ENCODE data around the gene FYN. TPM values are rescaled to one million over a fixed set of nuclear protein-coding genes. Genes with fewer than 3 reads are reported as not detected.

The FYN gene
- total RNA-seq, 1 experiment from 2014 or later: 34.3 TPM

DNA sequence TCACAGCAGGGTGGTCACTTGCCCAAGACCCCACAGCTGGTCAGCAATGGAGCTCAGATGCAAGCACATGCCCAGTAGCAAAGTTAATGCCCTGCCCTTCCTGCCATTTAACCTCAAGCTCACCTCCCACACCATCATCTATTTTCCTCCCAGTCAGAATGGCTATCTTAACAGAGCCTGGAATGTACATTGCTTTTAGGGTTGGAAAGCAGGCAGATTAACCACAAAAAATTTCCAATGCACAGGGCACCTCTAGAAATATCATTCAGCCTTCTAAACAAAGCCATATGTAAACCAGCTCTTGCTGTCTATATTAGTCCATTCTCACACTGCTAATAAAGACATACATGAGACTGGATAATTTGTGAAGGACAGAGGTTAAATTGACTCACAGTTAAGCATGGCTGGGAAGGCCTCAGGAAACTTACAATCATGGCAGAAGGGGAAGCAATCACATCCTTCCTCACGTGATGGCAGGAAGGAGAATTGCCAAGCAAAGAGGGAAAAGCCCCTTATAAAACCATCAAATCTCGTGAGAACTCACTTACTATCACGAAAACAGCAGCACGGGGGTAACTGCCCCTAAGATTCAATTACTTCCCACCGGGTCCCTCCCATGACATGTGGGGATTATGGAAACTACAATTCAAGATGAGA, 106.9 kb downstream of the FYN start:
- H3K9me3 ChIP-seq (ENCODE audit: low read depth, low read length, poor library complexity, severe bottlenecking): no peaks in the 10 kb centered on the region
- H3K4me3 ChIP-seq (ENCODE audit: low read depth, low read length, poor library complexity, severe bottlenecking): no peak overlapping the region
- ChIA-PET CTCF (no interaction called here), POLR2A (ENCODE audit: low non-redundant PET) (no interaction called here)
- H3K27me3 ChIP-seq (replicated peaks; ENCODE audit: insufficient read depth, low read depth, low read length, poor library complexity): no peaks in the 10 kb centered on the region
- DNase-seq (ENCODE audit: low spot score): no peak
- intact Hi-C loops (cut with micrococcal nuclease; ENCODE audit: unreplicated experiment): no loop called here
- H3K36me3 ChIP-seq (ENCODE audit: insufficient read depth, low read length, poor library complexity, severe bottlenecking): no peaks in the 10 kb centered on the region
- no peak overlapping the region for H3K27ac ChIP-seq (ENCODE audit: low read depth, low read length, poor library complexity, severe bottlenecking)
- TF ChIP-seq EZH2 (IDR thresholded peaks at IDR 0.05; ENCODE audit: borderline replicate concordance, low read depth, low read length, poor library complexity, severe bottlenecking): no peak
- TF ChIP-seq, protein P1, sequence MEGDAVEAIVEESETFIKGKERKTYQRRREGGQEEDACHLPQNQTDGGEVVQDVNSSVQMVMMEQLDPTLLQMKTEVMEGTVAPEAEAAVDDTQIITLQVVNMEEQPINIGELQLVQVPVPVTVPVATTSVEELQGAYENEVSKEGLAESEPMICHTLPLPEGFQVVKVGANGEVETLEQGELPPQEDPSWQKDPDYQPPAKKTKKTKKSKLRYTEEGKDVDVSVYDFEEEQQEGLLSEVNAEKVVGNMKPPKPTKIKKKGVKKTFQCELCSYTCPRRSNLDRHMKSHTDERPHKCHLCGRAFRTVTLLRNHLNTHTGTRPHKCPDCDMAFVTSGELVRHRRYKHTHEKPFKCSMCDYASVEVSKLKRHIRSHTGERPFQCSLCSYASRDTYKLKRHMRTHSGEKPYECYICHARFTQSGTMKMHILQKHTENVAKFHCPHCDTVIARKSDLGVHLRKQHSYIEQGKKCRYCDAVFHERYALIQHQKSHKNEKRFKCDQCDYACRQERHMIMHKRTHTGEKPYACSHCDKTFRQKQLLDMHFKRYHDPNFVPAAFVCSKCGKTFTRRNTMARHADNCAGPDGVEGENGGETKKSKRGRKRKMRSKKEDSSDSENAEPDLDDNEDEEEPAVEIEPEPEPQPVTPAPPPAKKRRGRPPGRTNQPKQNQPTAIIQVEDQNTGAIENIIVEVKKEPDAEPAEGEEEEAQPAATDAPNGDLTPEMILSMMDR (conservative IDR thresholded peaks at IDR 0.05; ENCODE audit: low read depth, low read length): no peak
- no TSS peak for BruUV-seq (replicated peaks)
- H3K4me1 ChIP-seq (ENCODE audit: insufficient read depth, low read length, poor library complexity, severe bottlenecking): peaks cover 6% of the 10 kb centered on the region

- DNase-seq (ENCODE audit: low spot score): no peak
- no peak overlapping the region for H3K4me3 ChIP-seq (ENCODE audit: low read depth, low read length, poor library complexity, severe bottlenecking)
- TF ChIP-seq, protein P1 (conservative IDR thresholded peaks at IDR 0.05; ENCODE audit: low read depth, low read length): no peak
- no peak for TF ChIP-seq EZH2 (IDR thresholded peaks at IDR 0.05; ENCODE audit: borderline replicate concordance, low read depth, low read length, poor library complexity, severe bottlenecking)
- H3K4me1 ChIP-seq (ENCODE audit: insufficient read depth, low read length, poor library complexity, severe bottlenecking): peaks cover 7% of the 10 kb centered on the region
- intact Hi-C loops (cut with micrococcal nuclease; ENCODE audit: unreplicated experiment): no loop called here
- POLR2A ChIA-PET (ENCODE audit: low non-redundant PET): no interaction called here
- H3K9me3 ChIP-seq (ENCODE audit: low read depth, low read length, poor library complexity, severe bottlenecking): no peaks in the 10 kb centered on the region
- no peaks in the 10 kb centered on the region for H3K27me3 ChIP-seq (replicated peaks; ENCODE audit: insufficient read depth, low read depth, low read length, poor library complexity)
- no peak overlapping the region for H3K27ac ChIP-seq (ENCODE audit: low read depth, low read length, poor library complexity, severe bottlenecking)
- CTCF ChIA-PET: no interaction called here
- H3K36me3 ChIP-seq (ENCODE audit: insufficient read depth, low read length, poor library complexity, severe bottlenecking): no peaks in the 10 kb centered on the region
- no TSS peak for BruUV-seq (replicated peaks)
Observed at GRCh38 chr6:111765763-111766162, 107.5 kb downstream of the FYN start.

DNA sequence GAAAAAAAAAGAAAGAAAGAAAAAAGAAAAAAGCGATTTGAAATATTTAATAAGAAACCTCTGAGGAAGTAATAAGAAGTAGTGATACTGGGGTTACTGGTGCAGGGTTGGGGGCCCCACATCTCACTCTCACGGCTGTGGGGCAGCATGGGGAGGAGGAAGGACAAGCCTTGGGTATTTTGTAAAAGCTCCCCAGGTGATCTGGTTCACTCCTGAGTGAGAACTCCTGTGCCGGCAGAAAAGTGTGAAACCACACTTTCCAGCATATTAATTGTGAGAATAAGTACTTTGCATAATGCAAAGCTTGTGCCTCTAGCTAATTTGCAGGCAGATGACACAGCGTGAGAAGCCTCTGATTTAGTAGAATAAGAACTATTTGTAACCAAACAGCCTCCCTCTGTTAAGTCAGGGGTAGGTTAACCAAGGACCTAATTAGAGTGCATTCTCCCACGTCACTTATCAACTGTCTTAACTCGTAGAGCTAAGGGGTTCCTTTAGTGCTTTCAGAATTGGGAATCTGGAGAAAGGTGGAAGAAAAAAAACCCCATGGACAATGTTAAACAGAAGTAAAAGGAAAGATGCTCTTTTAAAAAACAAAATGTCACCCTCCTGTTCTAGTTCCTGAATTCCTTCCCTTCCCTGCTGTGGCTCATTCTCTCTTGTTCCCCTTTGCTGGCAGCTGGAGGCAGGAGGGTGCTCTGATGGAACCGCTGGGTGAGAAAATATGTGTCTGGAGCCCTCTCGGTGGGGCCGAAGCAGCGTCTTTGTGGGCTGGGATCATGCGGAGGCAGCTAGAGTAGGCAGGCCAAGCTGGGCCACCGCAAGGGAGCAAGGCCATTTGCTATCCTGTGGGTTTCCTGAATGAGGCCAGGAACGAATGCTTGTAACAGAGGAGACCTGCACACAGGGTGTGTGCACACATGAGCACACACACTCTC, 108.7 kb downstream of the FYN start:
- BruUV-seq (replicated peaks): no TSS peak
- Histone ChIP-seq H3K27ac (ENCODE audit: low read depth, low read length, poor library complexity, severe bottlenecking) (no peak overlapping the region), H3K36me3 (ENCODE audit: insufficient read depth, low read length, poor library complexity, severe bottlenecking) (no peaks in the 10 kb centered on the region), H3K4me3 (ENCODE audit: low read depth, low read length, poor library complexity, severe bottlenecking) (no peak overlapping the region), H3K27me3 (replicated peaks; ENCODE audit: insufficient read depth, low read depth, low read length, poor library complexity) (no peaks in the 10 kb centered on the region), H3K4me1 (ENCODE audit: insufficient read depth, low read length, poor library complexity, severe bottlenecking) (peaks cover 18% of the 10 kb centered on the region), H3K9me3 (ENCODE audit: low read depth, low read length, poor library complexity, severe bottlenecking) (no peaks in the 10 kb centered on the region)
- DNase-seq (ENCODE audit: low spot score): no peak
- CTCF ChIA-PET: no interaction called here
- TF ChIP-seq EZH2 (IDR thresholded peaks at IDR 0.05; ENCODE audit: borderline replicate concordance, low read depth, low read length, poor library complexity, severe bottlenecking): no peak
- TF ChIP-seq, protein P1 (conservative IDR thresholded peaks at IDR 0.05; ENCODE audit: low read depth, low read length): no peak
- intact Hi-C loops (cut with micrococcal nuclease; ENCODE audit: unreplicated experiment): no loop called here
- POLR2A ChIA-PET (ENCODE audit: low non-redundant PET): no interaction called here
